NCI-H1048 (cell line): Measurements from ENCODE around the gene NECTIN4.
"Not testable (repeated sequence)": the region's sequence is repeated elsewhere in the genome, so short reads cannot be mapped to it uniquely, and the experiment has no call there.

Source experiments
- DNase-seq: peaks from one replicate; lab custom pipeline; 2025; lab: John Stamatoyannopoulos, UW

NECTIN4 gene

DNA sequence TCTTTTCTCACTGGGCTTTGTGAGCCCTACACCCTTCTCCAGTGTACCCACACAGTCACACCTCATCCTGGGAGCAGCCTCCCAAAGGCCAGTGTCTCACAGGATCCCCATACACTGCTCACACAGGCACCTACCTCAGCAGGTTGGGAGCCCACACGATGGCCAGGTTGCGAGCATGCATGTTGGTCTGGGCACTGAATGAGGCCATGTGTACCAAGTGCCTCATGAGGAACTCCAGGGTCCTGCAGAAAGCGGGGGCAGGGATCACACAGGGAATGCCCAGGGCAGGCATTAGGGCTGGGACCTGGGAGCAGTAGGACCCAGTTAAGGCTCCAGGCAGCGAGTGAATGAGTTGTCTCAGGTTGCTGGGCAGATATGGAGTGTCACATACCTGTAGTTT is 35.1 kb downstream of the NECTIN4 start:
- DNase-seq, result no peak

- DNase-seq, result no peak
Measured at GRCh38 chr1:161052899-161053298, 36.5 kb downstream of the NECTIN4 start.

DNA sequence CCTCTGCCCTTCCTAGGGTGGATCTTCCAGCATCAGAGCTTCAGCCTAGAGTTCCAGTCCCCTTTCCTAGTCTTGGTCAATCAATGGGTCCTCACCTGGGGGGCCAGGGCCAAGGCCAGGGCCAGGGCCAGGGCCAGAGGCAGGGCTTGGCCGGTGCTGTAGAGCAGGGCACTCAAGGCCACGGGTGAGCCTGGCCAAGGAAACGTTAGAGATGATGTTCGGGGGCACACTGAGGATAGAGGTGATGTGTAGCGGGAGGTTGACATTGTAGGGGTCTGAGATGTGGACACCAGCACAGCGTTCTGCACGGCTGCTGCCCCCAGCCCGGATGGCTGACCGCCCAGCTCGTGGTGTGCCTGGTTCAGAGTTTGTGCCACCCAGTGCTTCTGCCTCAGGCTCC is 38.1 kb downstream of the NECTIN4 start:
- no peak for DNase-seq

- no peak for DNase-seq
Measured at GRCh38 chr1:161048949-161049722, 40.2 kb downstream of the NECTIN4 start.

DNA sequence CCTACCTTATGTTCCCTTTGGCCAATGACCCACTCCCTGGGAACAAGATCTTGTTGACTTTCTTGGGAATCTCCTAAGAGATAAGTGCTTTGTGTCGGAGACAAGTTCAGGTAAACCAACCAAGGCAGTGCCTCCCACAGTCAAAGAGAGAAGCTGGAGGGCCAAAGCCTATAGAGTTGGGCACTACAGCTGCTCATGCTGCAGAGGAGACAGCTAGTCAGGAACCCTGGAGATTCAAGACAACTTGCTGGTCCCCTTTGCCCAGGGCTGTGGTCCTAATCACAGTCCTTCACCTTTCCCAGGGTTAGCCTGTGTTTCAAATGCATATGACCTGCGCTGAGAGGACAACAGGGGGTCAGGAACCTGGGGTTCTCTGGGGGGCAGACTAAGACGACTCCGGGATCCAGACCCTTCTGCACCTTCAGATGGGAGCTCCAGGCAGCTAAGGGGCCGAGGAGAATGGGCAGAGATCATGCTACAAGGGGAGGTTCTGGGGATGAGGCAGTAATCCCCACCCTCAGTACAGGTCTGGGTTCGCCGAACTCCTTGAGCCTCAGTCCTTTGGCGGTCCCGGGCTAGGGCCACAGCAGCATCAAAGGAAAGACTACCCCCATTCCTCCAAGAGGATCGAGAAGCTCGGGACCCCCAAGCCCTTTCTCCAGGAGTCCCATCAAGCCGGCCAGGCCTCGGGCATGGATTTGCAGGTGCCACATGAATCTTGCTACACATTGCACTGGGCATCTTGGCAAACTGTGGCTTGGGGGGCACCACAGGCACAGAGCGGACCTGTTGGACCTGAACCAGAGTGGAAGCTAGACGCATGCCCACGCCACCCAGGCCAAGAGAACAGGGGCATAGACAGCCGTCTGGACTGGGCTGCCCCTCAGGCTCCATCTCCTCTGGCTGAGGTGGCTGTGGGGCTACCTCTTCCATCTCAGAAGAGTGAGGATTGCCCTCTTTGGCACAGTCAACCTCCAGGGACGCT is 41.6 kb downstream of the NECTIN4 start:
- no peak for DNase-seq

- no peak for DNase-seq
Measured at GRCh38 chr1:161046605-161047228, 42.6 kb downstream of the NECTIN4 start.

DNA sequence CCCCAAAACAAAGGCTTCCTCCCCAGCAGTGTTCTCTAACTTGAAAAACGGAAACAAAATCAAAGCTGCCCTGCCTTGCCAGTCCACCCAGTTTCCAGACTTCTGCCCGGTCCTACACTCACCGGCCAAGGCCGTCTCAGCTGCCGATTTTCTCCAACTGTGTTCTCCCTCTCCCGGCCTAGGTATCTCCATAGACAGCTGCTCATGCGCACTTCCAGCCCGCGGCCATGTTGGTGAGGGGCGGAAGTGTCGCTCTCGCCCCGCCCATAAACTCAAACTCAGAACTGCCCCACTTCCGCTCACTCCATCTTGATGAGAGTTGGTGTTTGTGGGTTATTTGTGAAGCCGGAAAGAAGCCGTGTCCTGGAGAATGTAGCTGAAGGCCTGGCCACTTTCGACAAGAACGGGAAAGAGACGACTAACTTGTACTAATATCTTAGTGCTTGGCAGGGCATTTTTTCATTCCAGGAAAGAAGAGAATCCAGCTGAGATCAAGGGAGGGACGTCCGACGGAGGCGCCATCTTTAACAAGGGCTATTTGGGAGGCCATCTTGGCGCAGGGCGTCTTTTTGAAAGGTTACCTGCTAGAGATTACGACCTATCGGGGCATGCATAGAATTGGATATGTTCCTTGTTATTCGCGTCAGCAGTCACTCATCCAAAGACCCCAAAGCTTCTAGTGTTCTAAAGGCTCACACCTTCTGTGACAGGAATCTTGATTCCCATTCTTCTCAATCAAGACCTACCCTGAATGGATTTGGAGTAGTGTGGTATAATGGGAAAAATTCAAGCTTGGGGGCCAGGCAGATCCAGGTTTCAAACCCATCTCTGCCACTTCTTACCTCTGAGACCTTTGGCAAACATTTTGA is 43.4 kb downstream of the NECTIN4 start, which contains the start of gene USF1:
USF1 (minus strand) TSS at position 242 of the 869 bp plus-strand sequence. CDS start 2,702 bp downstream, outside the sequence.
- DNase-seq, result peak; percentile 96

GRCh38 chr1:161044908-161045735 is 44.2 kb downstream of the NECTIN4 start:
- no peak for DNase-seq

- no peak for DNase-seq
Measured at GRCh38 chr1:161044535-161044907, 44.8 kb downstream of the NECTIN4 start.

DNA sequence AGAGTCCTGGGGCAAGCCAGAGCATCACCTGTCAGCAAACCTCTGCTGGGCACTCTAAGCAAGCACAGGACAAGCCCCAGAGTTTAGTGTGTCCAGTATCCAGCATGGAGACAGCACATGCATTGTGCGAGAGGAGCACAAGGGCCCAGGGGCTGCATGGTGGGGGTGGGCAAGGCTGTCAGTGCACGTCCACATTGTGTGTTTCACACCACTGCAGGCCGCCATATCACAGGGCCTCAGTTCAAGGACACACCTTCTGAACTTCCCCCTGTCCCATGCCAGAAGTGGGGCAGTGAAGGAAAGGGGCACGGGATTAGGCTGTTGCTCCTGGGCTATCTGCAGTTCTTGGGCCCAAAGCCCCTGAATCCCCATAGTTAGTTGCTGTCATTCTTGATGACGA is 49.8 kb downstream of the NECTIN4 start:
- DNase-seq, result no peak

DNA sequence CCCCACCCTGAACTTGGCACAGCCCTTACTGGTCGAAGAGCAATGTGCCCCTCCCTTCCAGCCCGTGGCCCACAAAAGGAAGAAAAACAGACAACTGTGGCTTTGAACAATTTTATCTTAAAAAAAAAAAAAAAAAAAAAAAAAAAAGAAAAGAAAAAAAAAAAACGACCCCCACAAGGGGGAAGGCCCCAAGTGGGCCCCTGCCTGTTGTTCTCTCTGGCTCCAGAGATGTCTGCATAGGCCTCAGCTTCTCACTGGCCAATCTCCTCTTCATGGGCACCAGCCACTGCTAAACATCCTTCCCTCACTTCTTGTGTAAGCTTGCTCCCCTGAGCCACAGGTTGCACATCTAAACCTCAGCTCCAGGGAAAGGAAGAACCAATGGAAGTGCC is 50.2 kb downstream of the NECTIN4 start:
- no peak for DNase-seq

DNA sequence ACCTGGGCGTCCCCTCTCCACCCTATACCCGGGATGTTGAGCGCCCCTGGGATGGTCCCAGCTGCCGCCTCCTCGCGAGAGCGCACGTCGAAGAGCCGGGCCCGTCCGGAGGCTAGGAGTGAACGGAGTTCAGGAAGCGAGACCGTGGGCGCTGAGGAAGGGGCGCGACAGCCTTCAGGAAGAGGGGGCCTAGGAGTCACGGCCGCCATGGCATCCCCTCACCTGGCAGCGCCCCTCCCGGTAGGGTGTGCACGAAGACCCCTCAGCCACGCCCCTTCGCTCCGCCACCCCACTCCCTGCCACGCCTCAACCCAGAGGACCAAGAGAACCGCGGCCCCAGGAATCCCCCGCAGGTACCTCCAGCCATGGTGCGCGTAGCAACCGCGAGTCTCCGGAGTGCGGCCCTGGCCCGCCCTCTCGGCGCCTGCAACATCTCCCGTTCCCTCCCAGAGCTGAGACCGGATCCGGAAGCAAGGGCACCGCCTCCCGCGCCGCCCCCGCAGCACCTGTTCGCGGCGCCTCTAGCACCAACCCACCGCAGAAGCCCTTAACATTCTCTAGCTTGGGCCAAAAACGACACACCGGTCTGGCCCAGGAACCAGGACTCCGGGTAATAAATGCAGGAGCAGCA is 50.7 kb downstream of the NECTIN4 start, which contains the start of gene TSTD1:
TSTD1 (minus strand) TSS at position 442 of the 631 bp plus-strand sequence; CDS start at position 367, 75 bp downstream.
- peak; percentile 85 for DNase-seq

- DNase-seq, result no peak
Measured at GRCh38 chr1:161037661-161038522, 51.5 kb downstream of the NECTIN4 start.

- no peak for DNase-seq
Measured at GRCh38 chr1:161033751-161034150, 55.6 kb downstream of the NECTIN4 start.

DNA sequence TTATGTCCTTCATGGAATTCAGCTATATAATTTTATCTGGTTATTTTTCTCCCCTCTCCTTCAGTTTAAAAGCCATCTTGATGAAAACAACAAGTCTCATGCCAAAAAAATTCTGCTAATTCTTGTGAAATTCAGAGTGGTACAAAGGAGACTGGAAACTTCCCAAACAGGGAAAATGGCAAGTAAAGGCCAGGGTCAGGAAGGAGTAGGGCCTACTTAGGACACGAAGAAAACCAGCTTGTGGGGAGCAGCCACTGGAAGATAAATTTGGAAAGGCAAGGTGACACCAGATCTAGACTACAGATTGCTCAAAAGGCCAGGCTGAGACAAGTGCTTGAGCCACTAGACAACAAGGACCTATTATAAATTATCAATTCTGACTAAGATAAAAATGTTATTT is 56.9 kb downstream of the NECTIN4 start:
- DNase-seq, result no peak

- no peak for DNase-seq
Measured at GRCh38 chr1:161031874-161032273, 57.5 kb downstream of the NECTIN4 start.

- not testable (repeated sequence) for DNase-seq
Measured at GRCh38 chr1:161029466-161029865, 59.9 kb downstream of the NECTIN4 start.

- DNase-seq, result not testable (repeated sequence)
Measured at GRCh38 chr1:161026954-161027353, 62.4 kb downstream of the NECTIN4 start.

GRCh38 chr1:161022432-161022831 is 66.9 kb downstream of the NECTIN4 start:
- DNase-seq, result not testable (repeated sequence)
